Fibroblast of peridontal ligament (primary cell): Measurements from ENCODE around the gene TNFSF11.
"Not testable (repeated sequence)": the region's sequence is repeated elsewhere in the genome, so short reads cannot be mapped to it uniquely, and the experiment has no call there.

Experiments
- DNase-seq: peaks from one replicate; pipeline ENCODE4 v3.0.0-alpha.2; 2010; ENCODE audit errors: extremely low read depth

Gene TNFSF11, protein sequence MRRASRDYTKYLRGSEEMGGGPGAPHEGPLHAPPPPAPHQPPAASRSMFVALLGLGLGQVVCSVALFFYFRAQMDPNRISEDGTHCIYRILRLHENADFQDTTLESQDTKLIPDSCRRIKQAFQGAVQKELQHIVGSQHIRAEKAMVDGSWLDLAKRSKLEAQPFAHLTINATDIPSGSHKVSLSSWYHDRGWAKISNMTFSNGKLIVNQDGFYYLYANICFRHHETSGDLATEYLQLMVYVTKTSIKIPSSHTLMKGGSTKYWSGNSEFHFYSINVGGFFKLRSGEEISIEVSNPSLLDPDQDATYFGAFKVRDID

DNA sequence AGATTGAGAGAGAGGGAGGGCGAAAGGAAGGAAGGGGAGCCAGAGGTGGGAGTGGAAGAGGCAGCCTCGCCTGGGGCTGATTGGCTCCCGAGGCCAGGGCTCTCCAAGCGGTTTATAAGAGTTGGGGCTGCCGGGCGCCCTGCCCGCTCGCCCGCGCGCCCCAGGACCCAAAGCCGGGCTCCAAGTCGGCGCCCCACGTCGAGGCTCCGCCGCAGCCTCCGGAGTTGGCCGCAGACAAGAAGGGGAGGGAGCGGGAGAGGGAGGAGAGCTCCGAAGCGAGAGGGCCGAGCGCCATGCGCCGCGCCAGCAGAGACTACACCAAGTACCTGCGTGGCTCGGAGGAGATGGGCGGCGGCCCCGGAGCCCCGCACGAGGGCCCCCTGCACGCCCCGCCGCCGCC lies at the start of gene TNFSF11:
TSS of gene TNFSF11 (plus strand) at position 142 of the 400 bp plus-strand sequence. CDS start at position 294, 152 bp downstream.
- DNase-seq = no peak

DNA sequence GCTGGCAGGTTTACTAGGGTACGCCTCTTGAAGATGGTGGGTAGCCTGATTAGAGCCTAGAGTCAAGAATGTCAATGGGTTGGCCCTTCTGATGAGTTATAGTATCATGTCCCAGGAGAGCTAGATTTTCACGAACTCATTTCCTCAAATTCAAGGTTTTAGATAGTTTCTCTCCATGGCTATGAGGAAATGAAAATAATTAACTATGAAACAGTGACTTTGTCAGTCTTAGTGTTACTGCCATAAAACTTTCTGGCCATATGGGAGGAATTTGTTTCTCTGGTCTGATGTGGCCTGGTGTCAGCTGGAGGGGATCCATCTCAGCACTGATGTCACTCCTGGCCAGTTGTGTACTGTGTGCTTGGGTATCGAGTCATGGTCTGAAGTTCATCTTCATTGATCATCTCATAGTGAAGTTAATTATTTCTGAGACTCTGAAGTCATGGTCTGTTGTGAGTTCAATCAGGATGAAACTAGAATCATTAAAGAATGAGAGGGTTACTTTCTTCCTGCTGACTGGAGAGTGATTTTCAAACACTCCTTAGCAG lies 49.4 kb upstream of the TNFSF11 start:
- DNase-seq = peak; percentile 28

- DNase-seq = peak; percentile 10
These were observed 48.9 kb upstream of the TNFSF11 start for GRCh38 chr13:42525035-42525504.

DNA sequence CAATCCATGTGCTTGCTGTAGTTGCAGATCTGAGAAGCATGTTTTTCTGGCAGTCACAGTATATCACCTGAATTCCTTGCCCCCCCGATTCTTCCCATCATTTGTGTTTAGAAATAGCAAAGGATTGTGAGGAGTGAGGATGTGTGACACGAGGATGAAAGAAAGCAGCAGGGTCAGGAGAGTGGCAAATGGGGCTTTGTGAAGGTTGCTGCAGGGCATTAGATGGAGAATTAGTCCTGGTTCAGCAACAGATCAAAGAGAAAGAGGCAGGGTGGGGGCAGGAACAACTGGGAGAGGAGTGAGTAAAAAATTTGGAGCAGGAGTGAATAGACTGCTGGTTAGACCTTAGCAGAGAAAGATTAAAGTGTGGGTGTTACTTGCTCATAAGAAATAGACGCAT lies 47.7 kb upstream of the TNFSF11 start:
- no peak for DNase-seq

DNA sequence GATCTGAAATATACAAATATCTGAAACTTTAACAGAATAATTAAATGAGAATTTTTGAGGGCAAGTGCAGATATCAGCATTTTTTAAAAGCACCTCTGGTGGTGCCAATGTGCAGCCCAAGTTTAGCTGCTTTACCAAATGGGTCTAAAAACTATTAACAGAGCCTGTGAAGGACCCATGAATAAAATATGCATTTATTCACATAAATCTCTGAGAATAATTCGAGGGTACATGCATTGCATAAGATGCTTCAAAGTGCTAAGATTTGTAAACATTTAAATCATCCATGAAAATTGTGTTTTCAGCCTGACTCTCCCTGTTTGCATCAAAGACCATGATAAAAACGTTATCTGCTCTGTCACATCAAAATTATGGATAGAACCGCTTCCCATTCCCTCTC lies 47.1 kb upstream of the TNFSF11 start:
- DNase-seq = no peak

DNA sequence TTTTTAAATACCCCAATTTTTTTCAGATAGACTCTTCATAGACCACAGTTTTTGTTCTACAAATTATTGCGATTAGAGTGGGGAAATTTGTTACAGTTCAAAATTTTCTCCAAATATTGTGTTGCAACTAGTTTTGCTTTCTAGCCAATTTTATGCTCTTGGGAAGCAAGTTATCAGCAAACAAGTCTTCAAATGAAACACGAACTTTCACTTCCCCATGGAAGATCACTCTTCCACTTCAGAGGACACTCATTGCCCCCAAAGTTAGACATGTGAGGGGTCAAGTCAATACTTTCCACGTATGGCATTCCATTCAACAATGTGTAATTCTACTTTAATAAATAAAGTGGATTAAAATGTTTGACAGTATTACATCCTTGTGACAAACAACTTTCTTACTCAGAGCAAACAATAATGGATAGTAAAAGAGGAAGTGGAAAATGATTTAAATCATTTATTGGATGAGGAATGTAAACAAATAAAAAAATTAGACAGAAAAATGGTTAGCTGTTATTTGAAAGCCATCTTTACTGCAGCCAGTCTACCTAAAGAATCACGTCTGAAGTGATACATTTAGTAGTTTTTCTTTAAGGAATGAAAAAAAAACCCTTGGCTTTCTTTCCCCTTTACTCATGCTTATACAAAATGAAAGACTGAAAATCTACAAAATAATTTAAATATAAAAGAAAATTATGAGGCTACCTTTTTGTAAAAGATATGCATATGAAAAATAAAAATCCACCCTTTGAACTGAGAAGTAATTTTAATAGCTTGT lies 41.2 kb upstream of the TNFSF11 start:
- DNase-seq = no peak

DNA sequence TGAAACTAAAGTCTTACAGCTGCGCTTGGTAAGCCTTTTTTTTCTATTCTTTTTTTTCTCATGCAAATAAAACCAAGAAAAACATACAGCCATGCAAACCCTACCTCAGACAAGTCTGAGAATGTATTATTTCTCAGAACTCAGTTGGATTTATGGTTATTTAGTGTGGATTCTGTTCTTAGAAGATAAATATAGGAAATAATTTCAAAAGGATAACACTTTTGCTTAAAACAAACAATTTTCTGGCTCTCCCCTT lies 40.7 kb upstream of the TNFSF11 start:
- no peak for DNase-seq

DNA sequence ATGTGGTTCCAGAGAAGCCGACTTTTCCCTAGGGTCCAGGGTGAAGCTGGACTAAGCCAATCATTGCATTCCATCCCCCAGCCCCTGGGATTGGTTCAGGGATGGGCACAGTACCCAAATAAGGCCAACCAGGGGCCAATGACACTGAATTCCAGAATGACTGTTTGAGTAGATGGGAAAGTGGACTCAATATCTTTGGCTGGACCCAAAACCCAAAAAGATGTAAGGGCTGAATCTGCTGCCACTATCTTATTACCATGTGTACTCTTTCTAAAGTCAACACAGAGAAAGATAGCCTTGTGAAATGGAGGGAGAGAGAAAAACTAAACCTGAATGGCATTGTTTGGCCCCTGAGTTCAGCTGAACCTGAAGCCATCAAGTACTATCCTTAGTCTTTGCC lies 39.2 kb upstream of the TNFSF11 start:
- DNase-seq = no peak

GRCh38 chr13:42538996-42539395 lies 35.0 kb upstream of the TNFSF11 start:
- DNase-seq = no peak

DNA sequence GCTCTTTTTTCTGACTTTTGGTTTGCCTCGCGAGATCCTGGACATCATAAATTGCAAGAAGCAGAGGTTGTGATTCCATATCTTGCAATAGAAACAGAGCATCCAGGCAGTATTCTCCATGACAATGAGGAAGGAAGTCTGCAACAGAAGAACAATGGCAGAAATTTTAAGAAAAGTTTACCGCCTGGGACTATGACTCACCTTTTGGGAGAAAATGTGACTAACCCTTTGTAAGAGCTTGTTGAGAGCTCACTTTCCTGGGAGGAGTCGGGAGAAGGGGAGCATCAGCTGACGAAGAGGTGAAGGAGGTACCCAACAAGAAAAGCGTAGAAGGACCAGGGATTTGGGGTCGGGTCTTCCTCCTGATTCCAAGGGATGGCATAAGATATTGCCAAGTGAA lies 34.3 kb upstream of the TNFSF11 start:
- peak; percentile 8 for DNase-seq

- DNase-seq = no peak
These were observed 30.6 kb upstream of the TNFSF11 start for GRCh38 chr13:42543215-42543797.

- DNase-seq = peak; percentile 61
These were observed 29.6 kb upstream of the TNFSF11 start for GRCh38 chr13:42544246-42544926.

- no peak for DNase-seq
These were observed 28.1 kb upstream of the TNFSF11 start for GRCh38 chr13:42545842-42546241.

- no peak for DNase-seq
These were observed 26.3 kb upstream of the TNFSF11 start for GRCh38 chr13:42547612-42548011.

DNA sequence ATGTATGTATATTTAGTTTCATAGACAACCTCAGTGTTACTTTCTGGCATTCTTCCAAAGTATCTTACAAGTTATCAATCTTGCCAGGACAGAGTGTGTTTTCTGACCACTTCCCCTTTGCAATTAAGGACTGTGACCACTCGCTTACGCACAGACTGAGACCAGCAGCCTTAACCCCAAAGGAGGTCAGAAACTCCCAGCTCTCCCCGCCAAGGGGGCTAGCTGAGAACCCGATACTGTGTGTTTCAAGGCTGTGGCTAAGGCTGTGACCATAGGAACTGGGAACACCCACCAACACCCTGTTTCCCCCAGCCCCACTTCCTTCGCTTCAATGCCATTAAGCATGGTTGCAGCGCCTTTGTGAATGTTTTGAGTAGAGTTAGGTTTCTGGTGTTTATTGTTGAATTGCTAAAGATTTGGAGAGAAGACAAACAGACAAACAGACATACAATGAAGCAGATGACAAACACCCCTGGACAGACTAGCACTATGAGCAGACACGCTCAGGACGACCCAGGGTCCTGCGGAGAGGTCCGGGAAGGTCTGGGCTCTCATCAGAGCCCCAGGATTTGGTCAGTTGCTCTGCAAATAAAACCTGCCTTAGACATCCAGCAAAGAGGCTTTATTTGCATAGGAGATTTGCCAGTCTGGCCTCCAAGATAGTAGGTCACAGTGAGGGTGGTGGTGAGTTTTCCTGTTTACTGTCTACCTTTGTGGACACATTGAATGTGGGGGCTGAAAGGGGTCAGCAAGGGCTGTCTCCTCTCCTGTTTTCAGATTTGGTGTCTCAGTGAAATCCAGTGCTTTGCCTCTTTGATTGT lies 25.0 kb upstream of the TNFSF11 start:
- peak; percentile 33 for DNase-seq

GRCh38 chr13:42549552-42549936 lies 24.4 kb upstream of the TNFSF11 start:
- DNase-seq = no peak

DNA sequence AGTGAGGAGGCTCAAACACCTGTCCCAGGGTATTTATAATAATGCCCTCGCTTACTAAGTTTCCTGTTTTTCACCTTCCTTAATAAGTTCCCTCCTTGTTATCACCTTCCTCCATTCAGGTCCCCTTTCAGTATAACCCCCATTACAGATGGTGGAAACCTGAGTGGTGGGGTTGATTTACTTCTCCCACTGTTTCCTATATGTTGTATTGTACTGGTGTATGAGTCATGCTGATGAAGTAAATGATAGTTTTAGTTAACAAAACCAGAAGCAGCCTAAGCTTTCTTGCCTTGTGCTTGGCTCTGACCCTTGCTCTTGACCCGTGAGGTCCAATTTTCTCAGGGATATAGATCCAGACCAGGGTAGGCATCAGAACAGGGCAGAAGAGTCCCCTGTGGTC lies 22.3 kb upstream of the TNFSF11 start:
- DNase-seq = no peak

DNA sequence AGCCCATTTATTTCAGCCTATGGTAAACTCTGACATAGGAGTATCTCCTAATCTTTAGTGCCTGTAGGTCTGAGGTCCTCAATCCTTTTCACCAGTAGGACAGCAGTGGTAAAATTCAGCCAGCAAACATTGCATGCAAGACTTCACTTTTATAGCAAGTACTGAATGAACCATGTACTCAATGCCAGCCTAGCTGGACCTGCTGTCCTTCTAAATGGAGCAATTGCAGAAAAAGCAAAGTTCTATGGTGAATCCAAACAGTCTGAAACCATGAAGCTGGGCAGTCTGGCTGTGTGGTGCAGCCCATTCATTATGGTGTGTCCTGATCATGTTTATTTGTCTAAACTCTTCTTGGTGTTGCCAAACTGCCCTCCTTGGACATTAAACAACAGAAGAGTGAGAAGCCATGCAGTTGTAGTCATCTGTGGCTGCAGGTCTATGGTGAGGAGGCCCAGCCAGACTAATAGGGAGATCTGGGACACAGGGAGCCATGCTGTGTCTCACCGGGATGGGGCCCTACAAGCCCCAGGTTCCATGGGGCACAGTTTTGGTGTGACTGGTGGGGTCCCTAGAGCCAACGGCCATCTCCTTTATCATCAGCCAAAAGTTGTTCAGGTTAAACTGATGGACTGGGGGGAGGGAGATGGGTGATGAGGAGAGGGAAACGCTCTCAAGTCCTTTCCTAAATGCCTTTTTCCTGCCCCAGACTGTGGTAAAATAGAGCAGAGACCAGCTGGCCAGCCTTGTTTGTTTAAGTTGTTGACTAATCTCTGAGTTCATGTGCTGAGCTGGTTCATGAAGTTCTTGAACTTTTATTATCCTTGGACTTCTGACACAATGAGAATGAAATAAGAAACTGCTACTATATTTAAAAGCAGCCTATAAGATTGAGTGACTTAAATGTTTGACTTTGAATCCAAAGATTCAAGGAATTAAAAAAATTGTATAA lies 20.6 kb upstream of the TNFSF11 start:
- DNase-seq = peak; percentile 79

- DNase-seq = no peak
These were observed 14.9 kb upstream of the TNFSF11 start for GRCh38 chr13:42559057-42559456.

DNA sequence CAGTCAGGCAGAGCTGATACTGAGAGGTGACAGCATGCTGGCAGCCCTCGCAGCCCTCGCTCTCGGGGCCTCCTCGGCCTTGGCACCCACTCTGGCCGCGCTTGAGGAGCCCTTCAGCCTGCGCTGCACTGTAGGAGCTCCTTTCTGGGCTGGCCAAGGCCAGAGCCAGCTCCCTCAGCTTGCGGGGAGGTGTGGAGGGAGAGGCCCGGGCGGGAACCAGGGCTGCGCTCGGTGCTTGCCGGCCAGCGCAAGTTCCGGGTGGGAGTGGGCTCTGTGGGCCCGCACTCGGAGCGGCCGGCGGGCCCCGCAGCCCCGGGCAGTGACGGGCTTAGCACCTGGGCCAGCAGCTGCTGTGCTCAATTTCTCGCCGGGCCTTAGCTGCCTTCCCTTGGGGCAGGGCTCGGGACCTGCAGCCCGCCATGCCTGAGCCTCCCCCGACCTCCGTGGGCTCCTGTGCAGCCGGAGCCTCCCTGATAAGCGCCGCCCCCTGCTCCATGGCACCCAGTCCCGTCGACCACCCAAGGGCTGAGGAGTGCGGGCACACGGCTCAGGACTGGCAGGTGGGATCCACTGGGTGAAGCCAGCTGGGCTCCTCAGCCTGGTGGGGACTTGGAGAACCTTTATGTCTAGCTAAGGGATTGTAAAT lies 14.3 kb upstream of the TNFSF11 start:
- not testable (repeated sequence) for DNase-seq
